Activated CD8-positive, alpha-beta T cell treated with anti-CD3 and anti-CD28 coated beads for 36 hours (primary cell): ENCODE data around the gene SUCLG2. TPM values are rescaled to one million over a fixed set of nuclear protein-coding genes. Genes with fewer than 3 reads are reported as not detected.

Source experiments
- ATAC-seq: fragments of 200-7000 bp; cut with Tn5 transposase; one replicate; pipeline ENCODE4 v1.10.0; 2021; ENCODE audit warnings: mild to moderate bottlenecking, moderate library complexity
- CTCF ChIA-PET: fragments of 350-600 bp; sonication (Branson Sonifier 250); formaldehyde crosslinking; loops from one replicate; lab custom pipeline; 2021; ENCODE audit warnings: antibody characterized with exemption; lab: Charles Lee
- POLR2A ChIA-PET: fragments of 350-600 bp; sonication (Branson Sonifier 250); formaldehyde crosslinking; loops from one replicate; lab custom pipeline; 2021; ENCODE audit warnings: antibody characterized with exemption; lab: Charles Lee
- DNase-seq: peaks from one replicate; pipeline ENCODE4 v3.0.0-alpha.2; 2020
- H3K27ac Mint-ChIP-seq: one replicate; pipeline ENCODE4 v1.8.0; 2021; ENCODE audit warnings: mild to moderate bottlenecking, mixed read lengths
- H3K27me3 Mint-ChIP-seq: one replicate; pipeline ENCODE4 v1.8.0; 2021; ENCODE audit warnings: mixed read lengths
- H3K36me3 Mint-ChIP-seq: one replicate; pipeline ENCODE4 v1.8.0; 2021; ENCODE audit warnings: low read depth, mixed read lengths
- H3K4me1 Mint-ChIP-seq: one replicate; pipeline ENCODE4 v1.8.0; 2021; ENCODE audit warnings: low read depth, mixed read lengths
- H3K4me3 Mint-ChIP-seq: one replicate; pipeline ENCODE4 v1.8.0; 2021; ENCODE audit warnings: mild to moderate bottlenecking, moderate library complexity, mixed read lengths
- H3K9me3 Mint-ChIP-seq: one replicate; pipeline ENCODE4 v1.8.0; 2021; ENCODE audit warnings: mixed read lengths
- intact Hi-C: fragments of 100-400 bp; cut with micrococcal nuclease; formaldehyde crosslinking; loops from one replicate; pipeline ENCODE4 v1.10.0; 2022
- total RNA-seq, 2 experiments: library from RNA; stranded (reverse); gene quantifications; one replicate each; pipeline ENCODE4 v1.2.3, GENCODE V29; 2021
- TF ChIP-seq, protein P1 (sequence below): fragments of 200-600 bp; IDR thresholded peaks from one replicate; pipeline ENCODE4 v1.8.0; 2022; ENCODE audit warnings: antibody characterized with exemption, mild to moderate bottlenecking

The SUCLG2 gene
- total RNA-seq, 2 experiments from 2014 or later, result 61.3 to 65.5 TPM

GRCh38 chr3:67459796-67460195 lies 194.6 kb downstream of the SUCLG2 start:
- TF ChIP-seq, protein P1, sequence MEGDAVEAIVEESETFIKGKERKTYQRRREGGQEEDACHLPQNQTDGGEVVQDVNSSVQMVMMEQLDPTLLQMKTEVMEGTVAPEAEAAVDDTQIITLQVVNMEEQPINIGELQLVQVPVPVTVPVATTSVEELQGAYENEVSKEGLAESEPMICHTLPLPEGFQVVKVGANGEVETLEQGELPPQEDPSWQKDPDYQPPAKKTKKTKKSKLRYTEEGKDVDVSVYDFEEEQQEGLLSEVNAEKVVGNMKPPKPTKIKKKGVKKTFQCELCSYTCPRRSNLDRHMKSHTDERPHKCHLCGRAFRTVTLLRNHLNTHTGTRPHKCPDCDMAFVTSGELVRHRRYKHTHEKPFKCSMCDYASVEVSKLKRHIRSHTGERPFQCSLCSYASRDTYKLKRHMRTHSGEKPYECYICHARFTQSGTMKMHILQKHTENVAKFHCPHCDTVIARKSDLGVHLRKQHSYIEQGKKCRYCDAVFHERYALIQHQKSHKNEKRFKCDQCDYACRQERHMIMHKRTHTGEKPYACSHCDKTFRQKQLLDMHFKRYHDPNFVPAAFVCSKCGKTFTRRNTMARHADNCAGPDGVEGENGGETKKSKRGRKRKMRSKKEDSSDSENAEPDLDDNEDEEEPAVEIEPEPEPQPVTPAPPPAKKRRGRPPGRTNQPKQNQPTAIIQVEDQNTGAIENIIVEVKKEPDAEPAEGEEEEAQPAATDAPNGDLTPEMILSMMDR, result no peak

GRCh38 chr3:67458896-67459530 lies 195.4 kb downstream of the SUCLG2 start:
- ATAC-seq, result no peak
- Mint-ChIP-seq H3K27me3 (no peaks in the 10 kb centered on the region), H3K4me3 (no peak overlapping the region), H3K9me3 (no peaks in the 10 kb centered on the region), H3K36me3 (peaks cover 21% of the 10 kb centered on the region), H3K27ac (no peak overlapping the region), H3K4me1 (peaks cover 14% of the 10 kb centered on the region)
- CTCF ChIA-PET, result no interaction called here
- TF ChIP-seq, protein P1, result no peak
- POLR2A ChIA-PET, result interaction anchor here (0.5 kb wide), 1 partner anchor 219 kb away, joined by 3 read pairs; no protein-coding TSS in a partner anchor
- intact Hi-C loops, result no loop called here
- no peak for DNase-seq

More at GRCh38 chr3:67459796-67460195, 194.6 kb downstream of the SUCLG2 start:
- ChIA-PET POLR2A (no interaction called here), CTCF (no interaction called here)
- Mint-ChIP-seq H3K4me3 (no peak overlapping the region), H3K36me3 (peaks cover 21% of the 10 kb centered on the region), H3K27ac (no peak overlapping the region), H3K4me1 (peaks cover 14% of the 10 kb centered on the region), H3K9me3 (no peaks in the 10 kb centered on the region), H3K27me3 (no peaks in the 10 kb centered on the region)
- intact Hi-C loops, result no loop called here
- DNase-seq, result no peak
- no peak for ATAC-seq

DNA sequence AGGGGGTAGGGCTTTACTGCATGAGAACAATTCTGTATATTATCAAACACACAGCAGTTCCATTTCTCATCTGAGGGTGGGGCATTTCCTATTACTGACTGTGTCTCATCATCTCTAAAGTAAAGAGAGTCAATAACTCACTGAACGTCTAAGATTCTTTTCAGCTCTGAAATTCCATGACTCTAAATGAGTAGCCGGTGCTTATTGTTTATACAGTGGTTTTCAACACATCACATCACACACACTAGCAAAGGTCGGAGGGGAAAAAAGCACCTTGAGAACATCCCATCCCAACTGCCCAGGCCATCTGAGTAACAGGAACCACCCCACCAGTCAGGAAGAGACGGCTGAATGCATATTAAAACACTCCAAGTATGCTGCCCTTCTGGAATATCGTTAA lies 196.0 kb downstream of the SUCLG2 start:
- intact Hi-C loops, result no loop called here
- CTCF ChIA-PET, result no interaction called here
- DNase-seq, result no peak

GRCh38 chr3:67453628-67454027 lies 200.8 kb downstream of the SUCLG2 start:
- H3K9me3 Mint-ChIP-seq, result no peaks in the 10 kb centered on the region
- no peak overlapping the region for H3K27ac Mint-ChIP-seq
- no peak overlapping the region for H3K4me3 Mint-ChIP-seq
- intact Hi-C loops, result no loop called here
- H3K27me3 Mint-ChIP-seq, result no peaks in the 10 kb centered on the region
- H3K4me1 Mint-ChIP-seq, result no peaks in the 10 kb centered on the region
- POLR2A ChIA-PET, result no interaction called here
- TF ChIP-seq, protein P1, result no peak
- CTCF ChIA-PET, result no interaction called here
- DNase-seq (no peak), ATAC-seq (no peak)
- H3K36me3 Mint-ChIP-seq, result peaks cover 17% of the 10 kb centered on the region

More for the DNA sequence above, 196.0 kb downstream of the SUCLG2 start:
- Mint-ChIP-seq H3K9me3 (no peaks in the 10 kb centered on the region), H3K27me3 (no peaks in the 10 kb centered on the region), H3K4me1 (peaks cover 9% of the 10 kb centered on the region), H3K27ac (no peak overlapping the region), H3K4me3 (no peak overlapping the region), H3K36me3 (peaks cover 18% of the 10 kb centered on the region)
- POLR2A ChIA-PET, result interaction anchor here (0.5 kb wide), 1 partner anchor 220 kb away, joined by 3 read pairs; no protein-coding TSS in a partner anchor
- ATAC-seq, result no peak
- TF ChIP-seq, protein P1, result no peak

DNA sequence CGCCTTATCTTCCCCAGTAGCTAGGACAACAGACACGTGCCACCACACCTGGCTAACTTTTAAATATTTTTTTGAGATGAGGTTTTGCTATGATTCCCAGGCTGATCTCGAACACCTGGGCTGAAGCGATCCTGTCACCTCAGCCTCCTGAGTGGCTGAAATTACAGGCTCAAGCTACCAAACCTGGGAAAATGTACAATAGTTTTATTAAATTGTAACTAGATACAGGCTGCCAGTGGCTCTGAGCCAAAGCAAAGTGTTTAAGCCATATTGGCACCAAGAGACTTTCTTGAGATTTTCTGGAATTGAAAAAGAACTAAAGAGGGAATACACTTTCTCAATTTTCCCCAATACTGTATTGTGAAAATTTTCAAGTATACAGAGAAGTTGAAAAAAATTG lies 204.3 kb downstream of the SUCLG2 start:
- no peak for DNase-seq
- Mint-ChIP-seq H3K9me3 (no peaks in the 10 kb centered on the region), H3K36me3 (peaks cover 8% of the 10 kb centered on the region), H3K4me1 (no peaks in the 10 kb centered on the region), H3K27me3 (no peaks in the 10 kb centered on the region), H3K4me3 (no peak overlapping the region), H3K27ac (no peak overlapping the region)
- ATAC-seq, result no peak
- ChIA-PET CTCF (no interaction called here), POLR2A (interaction anchor here (0.6 to 1.2 kb wide), 2 partner anchors 11 to 55 kb away, joined by 3 to 4 read pairs; no protein-coding TSS in a partner anchor)
- intact Hi-C loops, result no loop called here
- TF ChIP-seq, protein P1, result no peak
